ENCODE results near the gene NFKBIL1. TPM values are rescaled to one million over a fixed set of nuclear protein-coding genes. Genes with fewer than 3 reads are reported as not detected.

Gene NFKBIL1
- total and polyA plus RNA-seq, 2 of the 4 experiments (the other 2 are of a cell fraction) = 7.8 to 10.8 TPM

GRCh38 chr6:31559958-31560696 lies 12.7 kb downstream of the NFKBIL1 start:
- Histone ChIP-seq H3K79me1 (ENCODE audit: low read depth in 1 of 2, low read length in 2 of 2) (peaks cover 9 to 20% of the 10 kb centered on the region in 2 experiments; a peak in 3 of 4 replicates), H4K5ac (ENCODE audit: low read depth, low read length) (no peak overlapping the region), H3K56ac (ENCODE audit: extremely low read depth, insufficient read depth, low read length) (peak overlapping the region; percentile 39; the same call in 1 of the 2 replicates), H4K91ac (ENCODE audit: insufficient read depth, low read depth, low read length) (peak overlapping the region; percentile 52), H3K27me3 (ENCODE audit: control insufficient read depth, insufficient read depth, low read length) (no peaks in the 10 kb centered on the region), H3K4me2 (ENCODE audit: low read depth, low read length) (peak overlapping the region; percentile 27; the same call in 1 of the 2 replicates), H3K9me1 (ENCODE audit: insufficient read depth, low read length) (peaks cover 19% of the 10 kb centered on the region; the same call in 1 of the 2 replicates), H3K18ac (ENCODE audit: low read depth, low read length) (no peak overlapping the region; the same call in 1 of the 2 replicates), H4K20me1 (ENCODE audit: insufficient read depth, low read length) (no peaks in the 10 kb centered on the region), H4K8ac (ENCODE audit: low read depth in 2 of 2, low read length in 2 of 2) (peak overlapping the region in 1 of 2 experiments; percentile 57; a peak in 3 of 4 replicates), H3K36me3 (ENCODE audit: control insufficient read depth, insufficient read depth, low read length) (peaks cover 27% of the 10 kb centered on the region), H2BK20ac (ENCODE audit: low read depth, low read length) (peak overlapping the region; percentile 20), H3K9me3 (ENCODE audit: control insufficient read depth, insufficient read depth, low read length) (no peaks in the 10 kb centered on the region), H3K4me3 (ENCODE audit: insufficient read depth, low read depth, low read length) (no peak overlapping the region), H2BK5ac (ENCODE audit: low read depth, low read length, poor library complexity, severe bottlenecking) (peak overlapping the region; percentile 46), H3K4me1 (ENCODE audit: control insufficient read depth, insufficient read depth, low read length) (peaks cover 18% of the 10 kb centered on the region), H2AK5ac (ENCODE audit: low read depth, low read length) (peak overlapping the region; percentile 78; the same call in 1 of the 2 replicates), H3K14ac (replicated peaks; ENCODE audit: low read depth, low read length) (peak overlapping the region; percentile 52), H2AK9ac (replicated peaks; ENCODE audit: low read depth, low read length, poor library complexity) (peak overlapping the region; percentile 80), H3K4ac (ENCODE audit: low read depth, low read length) (peak overlapping the region; percentile 66), H3K27ac (ENCODE audit: insufficient read depth, low read length) (peak overlapping the region; percentile 22), H3K9ac (ENCODE audit: low read depth, low read length) (no peak overlapping the region), H2BK120ac (ENCODE audit: low read depth, low read length) (peak overlapping the region; percentile 72), H2AFZ (replicated peaks; ENCODE audit: low read length, poor library complexity) (peak overlapping the region; percentile 61), H2BK15ac (ENCODE audit: low read depth, low read length) (peak overlapping the region; percentile 21; the same call in 1 of the 3 replicates), H3K23ac (ENCODE audit: low read depth, low read length) (peak overlapping the region; percentile 59; the same call in 1 of the 2 replicates)
- DNase-seq (peak; percentile 52), ATAC-seq (ENCODE audit: low read depth) (peak; percentile 89)
- dilution Hi-C loops (cut with HindIII; ENCODE audit: low sequenced_read_pairs, unreplicated experiment) (no loop called here), in situ Hi-C loops (cut with MboI; ENCODE audit: low sequenced_read_pairs) (no loop called here), intact Hi-C loops (cut with micrococcal nuclease) (loop anchor here (2.0 kb wide), 1 partner anchor 55 kb away; the partner anchor contains the start of gene AIF1)
- TF ChIP-seq CTCF (conservative IDR thresholded peaks at IDR 0.05; ENCODE audit: low read depth, low read length) (no peak), CHD1 (IDR thresholded peaks at IDR 0.05; ENCODE audit: low read depth, low read length) (no peak), CEBPB (IDR thresholded peaks at IDR 0.05; ENCODE audit: low read depth, low read length) (no peak), RAD21 (IDR thresholded peaks at IDR 0.05; ENCODE audit: low read length) (no peak), BHLHE40 (IDR thresholded peaks at IDR 0.05; ENCODE audit: low read depth, low read length) (no peak), MAZ (IDR thresholded peaks at IDR 0.05; ENCODE audit: borderline replicate concordance, low read depth, low read length) (no peak), MXI1 (IDR thresholded peaks at IDR 0.05; ENCODE audit: borderline replicate concordance, low read depth, low read length) (no peak), POLR2A (IDR thresholded peaks at IDR 0.05; ENCODE audit: low read depth, low read length) (no peak), SMC3 (IDR thresholded peaks at IDR 0.05; ENCODE audit: low read depth, low read length) (no peak), ELK1 (IDR thresholded peaks at IDR 0.05; ENCODE audit: borderline replicate concordance, low read depth, low read length) (no peak), USF2 (IDR thresholded peaks at IDR 0.05; ENCODE audit: low read depth, low read length) (no peak), NFE2L2 (IDR thresholded peaks at IDR 0.05; ENCODE audit: low read depth, low read length) (no peak), MAFK (IDR thresholded peaks at IDR 0.05; ENCODE audit: low read depth, low read length) (no peak), RFX5 (IDR thresholded peaks at IDR 0.05; ENCODE audit: low read depth, low read length) (no peak)
- ChIA-PET CTCF (interaction anchor here (0.7 kb wide), 2 partner anchors 13 to 38 kb away, joined by 4 to 6 read pairs; partner anchors contain the start of gene NFKBIL1), POLR2A (ENCODE audit: unreplicated experiment) (no interaction called here)
- 100% methylated on average over 1 of the region's 7 CpGs; no CpG with 5 or more reads in 1 of the 2 experiments for WGBS, 2 experiments (ENCODE audit: extremely low coverage in 2 of 2, insufficient read length in 1 of 2)
- BruUV-seq (replicated peaks) = no TSS peak

All from IMR-90 (cell line).